ENCODE results near the gene LASP1NB.

LASP1NB gene

GRCh38 chr17:38881600-38882191, 43.7 kb upstream of the LASP1NB start:
- TF ChIP-seq CTCF (IDR thresholded peaks at IDR 0.05), result no peak
- Mint-ChIP-seq H3K27me3 (ENCODE audit: low read depth in 2 of 2) (no peaks in the 10 kb centered on the region), H3K4me3 (peak overlapping the region; percentile 82), H3K9me3 (no peaks in the 10 kb centered on the region), H3K27ac (peak overlapping the region; percentile 91 to 98), H3K36me3 (peaks cover 6% of the 10 kb centered on the region), H3K4me1 (peaks cover 83 to 91% of the 10 kb centered on the region in 2 donors)
- Histone ChIP-seq H3K4me1 (ENCODE audit: control insufficient read depth, insufficient read depth, low read length) (peaks cover 100% of the 10 kb centered on the region), H3K27me3 (ENCODE audit: control insufficient read depth, insufficient read depth, low read length) (no peaks in the 10 kb centered on the region), H3K27ac (ENCODE audit: low read length) (peak overlapping the region; percentile 45), H3K9me3 (ENCODE audit: control insufficient read depth, insufficient read depth, low read length) (no peaks in the 10 kb centered on the region), H3K4me3 (ENCODE audit: low read length) (no peak overlapping the region), H3K36me3 (ENCODE audit: control insufficient read depth, insufficient read depth, low read length) (peaks cover 59% of the 10 kb centered on the region)
- 46% methylated on average over 8 of the region's 8 CpGs for WGBS (ENCODE audit: insufficient coverage)
- intact Hi-C loops (cut with micrococcal nuclease), result loop anchor here (1.0 kb wide), 1 partner anchor 10 kb away; no protein-coding TSS in a partner anchor
- peak in 1 of 2 donors; percentile 57 for DNase-seq
- peak; percentile 30 to 57 (median 38) for ATAC-seq

GRCh38 chr17:38882870-38883269, 42.5 kb upstream of the LASP1NB start:
- H3K9me3 ChIP-seq (ENCODE audit: control insufficient read depth, insufficient read depth, low read length), result no peaks in the 10 kb centered on the region
- intact Hi-C loops (cut with micrococcal nuclease), result loop anchor here (1.0 kb wide), 1 partner anchor 12 kb away; no protein-coding TSS in a partner anchor
- no peak overlapping the region for H3K4me3 ChIP-seq (ENCODE audit: low read length)
- TF ChIP-seq CTCF (IDR thresholded peaks at IDR 0.05), result no peak
- no peak for ATAC-seq
- Mint-ChIP-seq H3K4me1 (peaks cover 86 to 89% of the 10 kb centered on the region in 2 donors), H3K36me3 (peaks cover 6% of the 10 kb centered on the region), H3K27ac (peak overlapping the region; percentile 91 to 98), H3K27me3 (ENCODE audit: low read depth in 2 of 2) (no peaks in the 10 kb centered on the region), H3K9me3 (no peaks in the 10 kb centered on the region), H3K4me3 (peak overlapping the region; percentile 87)
- DNase-seq, result peak in 1 of 2 donors; percentile 11
- peaks cover 65% of the 10 kb centered on the region for H3K36me3 ChIP-seq (ENCODE audit: control insufficient read depth, insufficient read depth, low read length)
- no peaks in the 10 kb centered on the region for H3K27me3 ChIP-seq (ENCODE audit: control insufficient read depth, insufficient read depth, low read length)
- H3K4me1 ChIP-seq (ENCODE audit: control insufficient read depth, insufficient read depth, low read length), result peaks cover 100% of the 10 kb centered on the region
- H3K27ac ChIP-seq (ENCODE audit: low read length), result peak overlapping the region; percentile 63
- WGBS (ENCODE audit: insufficient coverage), result 100% methylated on average over 2 of the region's 2 CpGs

DNA sequence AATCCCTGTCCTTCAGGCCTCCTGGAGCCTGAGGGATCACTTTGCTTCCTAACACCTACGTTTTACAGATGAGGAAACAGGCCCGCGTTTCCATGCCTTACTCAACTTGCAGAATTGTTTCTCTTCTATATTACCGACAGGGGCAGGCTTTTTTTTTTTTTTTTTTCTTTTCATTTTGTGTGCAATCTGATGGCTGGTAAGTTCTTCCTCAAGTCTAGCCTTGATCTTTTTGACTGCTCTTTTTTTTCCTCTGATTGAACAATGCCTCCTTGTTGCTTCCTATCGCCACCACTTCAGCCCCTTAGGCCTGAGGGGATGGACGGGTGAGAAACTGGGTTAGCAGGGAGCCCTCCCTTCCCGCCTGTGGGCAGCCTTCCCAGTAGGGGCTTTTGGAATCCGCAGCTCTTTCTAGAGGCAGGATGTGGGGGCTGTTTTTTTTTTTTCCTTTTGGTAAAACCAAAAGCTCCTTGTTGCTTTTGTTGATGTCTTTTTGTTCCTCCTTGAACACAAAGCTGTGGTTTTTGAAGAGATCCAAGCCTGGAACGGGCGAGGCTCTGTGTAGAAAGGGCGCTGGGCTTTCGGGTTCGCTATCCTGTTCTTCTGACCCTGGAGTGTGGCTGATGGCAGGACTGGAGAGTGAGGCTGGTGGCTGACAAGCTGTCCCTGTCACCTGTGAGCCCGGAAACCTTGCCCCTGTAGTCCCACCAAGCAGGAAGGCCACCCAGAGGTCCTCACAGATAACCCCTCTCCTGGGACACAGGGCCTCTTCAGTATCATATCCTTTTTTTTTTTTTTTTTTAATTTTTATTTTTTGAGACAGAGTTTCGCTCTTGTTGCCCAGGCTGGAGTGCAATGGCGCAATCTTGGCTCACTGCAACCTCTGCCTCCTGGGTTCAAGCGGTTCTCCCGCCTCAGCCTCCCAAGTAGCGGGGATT, 41.6 kb upstream of the LASP1NB start:
- H3K36me3 Mint-ChIP-seq, result peaks cover 6% of the 10 kb centered on the region
- peak overlapping the region; percentile 87 for H3K4me3 Mint-ChIP-seq
- peaks cover 63% of the 10 kb centered on the region for H3K36me3 ChIP-seq (ENCODE audit: control insufficient read depth, insufficient read depth, low read length)
- DNase-seq (peak in 1 of 2 donors; percentile 49), ATAC-seq (no peak)
- H3K27me3 Mint-ChIP-seq (ENCODE audit: low read depth in 2 of 2), result no peaks in the 10 kb centered on the region
- intact Hi-C loops (cut with micrococcal nuclease), result no loop called here
- H3K27ac ChIP-seq (ENCODE audit: low read length), result peak overlapping the region; percentile 63
- WGBS (ENCODE audit: insufficient coverage), result 42% methylated on average over 17 of the region's 19 CpGs
- H3K27me3 ChIP-seq (ENCODE audit: control insufficient read depth, insufficient read depth, low read length), result no peaks in the 10 kb centered on the region
- TF ChIP-seq CTCF (IDR thresholded peaks at IDR 0.05), result no peak
- H3K27ac Mint-ChIP-seq, result peak overlapping the region; percentile 91 to 98
- no peaks in the 10 kb centered on the region for H3K9me3 ChIP-seq (ENCODE audit: control insufficient read depth, insufficient read depth, low read length)
- H3K4me3 ChIP-seq (ENCODE audit: low read length), result no peak overlapping the region
- no peaks in the 10 kb centered on the region for H3K9me3 Mint-ChIP-seq
- H3K4me1 ChIP-seq (ENCODE audit: control insufficient read depth, insufficient read depth, low read length), result peaks cover 98% of the 10 kb centered on the region
- peaks cover 86 to 87% of the 10 kb centered on the region in 2 donors for H3K4me1 Mint-ChIP-seq

Measured in natural killer cell (primary cell).